ENCODE measurements around the gene TBL3. TPM values are rescaled to one million over a fixed set of nuclear protein-coding genes. Genes with fewer than 3 reads are reported as not detected.

The TBL3 gene
- total RNA-seq, 1 donor from 2014 or later, result 26.8 TPM

DNA sequence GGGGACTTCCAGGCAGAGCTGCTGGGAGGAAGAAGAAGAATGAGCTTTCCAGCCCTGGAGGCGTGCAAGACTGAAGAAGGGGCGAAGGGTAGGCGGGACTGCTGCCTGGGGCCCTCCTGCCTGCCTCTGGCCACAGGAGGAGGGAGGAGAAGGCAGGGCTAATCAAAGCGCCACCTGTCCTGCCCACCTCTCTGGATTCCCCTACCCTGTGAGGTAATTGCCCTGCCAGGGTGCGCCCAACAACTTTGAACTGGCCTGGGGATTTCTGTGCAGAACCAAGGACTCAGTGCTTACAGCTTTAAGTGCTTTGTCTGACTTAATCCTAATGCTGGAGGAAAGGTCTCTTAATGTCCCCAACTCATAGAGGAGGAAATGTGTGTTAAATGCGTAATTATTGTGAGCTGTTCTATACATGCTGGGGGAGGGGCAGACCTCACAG is 9.6 kb downstream of the TBL3 start, which contains the start of gene NOXO1:
TSS of gene NOXO1 (minus strand) at position 72 of the 439 bp plus-strand sequence. CDS start 290 bp downstream, outside the sequence.
- Mint-ChIP-seq H3K36me3 (ENCODE audit: unreplicated experiment) (no peaks in the 10 kb centered on the region), H3K4me3 (ENCODE audit: unreplicated experiment) (peak within 1 kb of the TSS; percentile 87), H3K9me3 (ENCODE audit: unreplicated experiment) (peaks cover 2% of the 10 kb centered on the region), H3K27ac (ENCODE audit: unreplicated experiment) (peak within 1 kb of the TSS; percentile 92), H3K4me1 (ENCODE audit: low read depth, unreplicated experiment) (peaks cover 16% of the 10 kb centered on the region), H3K27me3 (ENCODE audit: unreplicated experiment) (peaks cover 11% of the 10 kb centered on the region)
- no peak for DNase-seq
- TF ChIP-seq CTCF (IDR thresholded peaks at IDR 0.05; ENCODE audit: partially characterized antibody, unreplicated experiment), result no peak

DNA sequence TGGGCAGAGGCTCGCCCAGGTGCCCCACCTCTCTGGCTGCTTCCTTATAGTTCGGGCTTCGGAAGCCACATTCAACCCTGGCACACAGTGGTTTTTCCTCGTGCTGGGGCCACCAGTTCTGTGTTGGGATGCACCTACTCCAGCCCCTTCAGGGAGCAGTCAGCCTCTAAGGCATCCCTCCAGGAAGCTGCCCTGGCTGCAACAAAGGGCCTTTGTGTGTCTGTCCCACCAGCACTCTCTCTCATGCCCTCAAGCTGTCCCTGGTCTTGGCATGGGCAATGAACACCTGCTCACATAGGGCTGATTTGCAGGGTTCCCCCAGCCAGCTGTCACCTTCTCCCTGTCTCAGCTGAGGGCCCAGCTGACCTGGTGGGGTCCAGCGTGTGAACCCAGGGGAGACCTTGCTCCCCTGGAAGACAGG is 10.2 kb downstream of the TBL3 start:
- Mint-ChIP-seq H3K9me3 (ENCODE audit: unreplicated experiment) (peaks cover 2% of the 10 kb centered on the region), H3K4me1 (ENCODE audit: low read depth, unreplicated experiment) (peaks cover 16% of the 10 kb centered on the region), H3K27me3 (ENCODE audit: unreplicated experiment) (peaks cover 11% of the 10 kb centered on the region), H3K36me3 (ENCODE audit: unreplicated experiment) (no peaks in the 10 kb centered on the region), H3K27ac (ENCODE audit: unreplicated experiment) (peak overlapping the region; percentile 92), H3K4me3 (ENCODE audit: unreplicated experiment) (peak overlapping the region; percentile 87)
- TF ChIP-seq CTCF (IDR thresholded peaks at IDR 0.05; ENCODE audit: partially characterized antibody, unreplicated experiment), result no peak
- no peak for DNase-seq

- peaks cover 2% of the 10 kb centered on the region for H3K9me3 Mint-ChIP-seq (ENCODE audit: unreplicated experiment)
- H3K27ac Mint-ChIP-seq (ENCODE audit: unreplicated experiment), result peak overlapping the region; percentile 92
- peak overlapping the region; percentile 87 for H3K4me3 Mint-ChIP-seq (ENCODE audit: unreplicated experiment)
- H3K27me3 Mint-ChIP-seq (ENCODE audit: unreplicated experiment), result peaks cover 11% of the 10 kb centered on the region
- DNase-seq, result no peak
- no peaks in the 10 kb centered on the region for H3K36me3 Mint-ChIP-seq (ENCODE audit: unreplicated experiment)
- H3K4me1 Mint-ChIP-seq (ENCODE audit: low read depth, unreplicated experiment), result peaks cover 16% of the 10 kb centered on the region
- TF ChIP-seq CTCF (IDR thresholded peaks at IDR 0.05; ENCODE audit: partially characterized antibody, unreplicated experiment), result no peak
Measured at GRCh38 chr16:1982991-1983543, 11.2 kb downstream of the TBL3 start.

DNA sequence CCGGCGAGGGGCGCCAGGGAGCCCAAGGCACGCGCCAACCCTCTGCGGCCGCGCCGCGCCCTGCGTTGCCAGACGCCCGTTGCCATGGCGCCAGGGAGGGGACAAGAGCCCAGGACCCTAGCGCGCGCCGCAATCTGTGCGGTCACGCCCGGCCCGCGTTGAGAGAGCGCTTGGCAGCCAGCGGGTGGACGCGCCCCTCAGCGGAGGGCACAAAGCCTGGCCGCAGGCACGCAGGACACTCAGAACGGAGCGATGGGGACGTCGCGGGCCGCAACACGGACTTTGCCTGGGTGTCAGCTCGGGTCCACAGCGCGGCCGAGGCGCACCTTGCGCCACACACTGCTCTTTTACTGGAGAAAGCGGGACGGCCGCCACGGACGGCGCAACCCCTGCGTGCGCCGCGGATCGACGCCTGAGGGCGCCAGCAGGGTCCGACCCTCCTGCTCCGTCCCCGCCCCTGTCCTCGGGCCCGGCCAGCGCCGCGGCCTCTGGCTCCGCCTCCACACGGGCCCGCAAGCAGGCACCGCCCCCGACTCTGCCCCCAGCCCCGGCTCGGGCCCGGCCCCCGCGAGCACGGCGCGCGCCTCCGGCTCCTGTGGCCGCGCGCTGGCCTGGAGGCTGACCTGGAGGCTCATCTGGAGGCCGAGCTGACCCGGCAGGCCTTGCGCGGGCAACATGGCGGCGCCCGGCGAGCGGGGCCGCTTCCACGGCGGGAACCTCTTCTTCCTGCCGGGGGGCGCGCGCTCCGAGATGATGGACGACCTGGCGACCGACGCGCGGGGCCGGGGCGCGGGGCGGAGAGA is 11.9 kb downstream of the TBL3 start, which contains the start of gene GFER:
TSS of gene GFER (plus strand) at position 650 of the 803 bp plus-strand sequence. CDS start at position 676, 26 bp downstream.
- peak within 1 kb of the TSS; percentile 87 for H3K4me3 Mint-ChIP-seq (ENCODE audit: unreplicated experiment)
- no peaks in the 10 kb centered on the region for H3K36me3 Mint-ChIP-seq (ENCODE audit: unreplicated experiment)
- TF ChIP-seq CTCF (IDR thresholded peaks at IDR 0.05; ENCODE audit: partially characterized antibody, unreplicated experiment), result no peak
- peak within 1 kb of the TSS; percentile 92 for H3K27ac Mint-ChIP-seq (ENCODE audit: unreplicated experiment)
- H3K9me3 Mint-ChIP-seq (ENCODE audit: unreplicated experiment), result peaks cover 7% of the 10 kb centered on the region
- peak; percentile 97 for DNase-seq
- peaks cover 19% of the 10 kb centered on the region for H3K4me1 Mint-ChIP-seq (ENCODE audit: low read depth, unreplicated experiment)
- peaks cover 14% of the 10 kb centered on the region for H3K27me3 Mint-ChIP-seq (ENCODE audit: unreplicated experiment)
